Measurements from ENCODE around the gene KRTAP5-8. TPM values are rescaled to one million over a fixed set of nuclear protein-coding genes. Genes with fewer than 3 reads are reported as not detected.
"Not testable (repeated sequence)": the region's sequence is repeated elsewhere in the genome, so short reads cannot be mapped to it uniquely, and the experiment has no call there.

Gene KRTAP5-8
- total RNA-seq, 1 donor from 2014 or later = 0.49 TPM

DNA sequence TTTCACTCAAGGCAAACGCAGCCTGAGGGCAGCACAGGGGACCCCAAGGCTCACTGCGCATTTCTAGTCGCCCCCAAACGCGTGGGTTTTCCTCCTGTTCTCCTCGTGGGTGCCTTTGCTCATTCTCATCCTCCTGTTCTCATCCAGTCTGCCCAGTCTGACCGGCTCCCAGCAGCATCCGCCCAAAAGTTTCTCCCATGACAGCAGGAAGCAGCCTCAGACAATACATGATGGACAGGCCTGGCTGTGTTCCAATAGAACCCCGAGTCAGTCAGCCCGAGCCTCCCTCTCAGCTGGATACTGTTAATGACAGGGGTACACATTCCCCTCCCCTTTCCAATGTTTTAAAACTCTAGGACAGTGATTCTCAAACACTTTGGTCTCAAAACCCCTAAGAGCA is 33.3 kb upstream of the KRTAP5-8 start:
- intact Hi-C loops (cut with DNase I) = no loop called here
- DNase-seq (ENCODE audit: low spot score) = peak; percentile 45
- ATAC-seq = no peak

DNA sequence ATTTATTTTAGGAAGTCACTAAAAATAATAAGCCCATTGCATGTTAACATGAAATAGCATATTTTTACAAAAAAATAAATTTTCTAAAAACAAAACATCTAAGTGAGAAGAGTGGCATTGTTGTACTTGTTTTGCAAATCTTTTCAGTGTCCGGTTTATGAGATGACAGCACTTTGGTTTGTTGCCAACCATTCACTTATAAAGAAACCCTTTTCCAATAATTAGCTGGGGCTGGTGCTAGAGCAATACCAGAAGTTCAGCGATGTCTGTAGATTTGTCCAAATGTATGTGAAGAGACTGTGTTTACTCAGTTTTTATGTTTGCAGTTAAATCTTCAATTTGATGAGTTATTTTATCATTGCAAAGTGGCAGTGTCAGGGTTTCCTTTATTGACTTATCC is 32.8 kb upstream of the KRTAP5-8 start:
- intact Hi-C loops (cut with DNase I) = no loop called here
- ATAC-seq = no peak
- DNase-seq (ENCODE audit: low spot score) = no peak

DNA sequence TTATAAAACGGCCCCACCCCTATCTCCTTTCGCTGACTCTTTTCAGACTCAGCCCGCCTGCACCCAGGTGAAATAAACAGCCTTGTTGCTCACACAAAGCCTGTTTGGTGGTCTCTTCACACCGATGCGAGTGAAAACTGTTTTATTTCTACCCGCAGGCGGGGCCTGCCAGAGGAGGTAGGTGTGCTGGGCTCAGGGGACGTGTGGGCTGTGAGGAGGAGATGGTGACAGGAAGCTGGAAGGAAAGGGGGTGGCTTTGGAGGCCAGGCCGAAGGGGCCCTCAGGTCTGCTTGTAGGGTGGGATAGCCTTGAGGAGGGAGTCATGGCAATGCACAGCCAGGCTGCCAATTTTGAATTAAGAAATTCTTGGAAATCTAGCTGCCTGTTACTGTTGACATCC is 32.0 kb upstream of the KRTAP5-8 start:
- intact Hi-C loops (cut with DNase I) = no loop called here
- ATAC-seq = no peak
- peak; percentile 30 for DNase-seq (ENCODE audit: low spot score)

DNA sequence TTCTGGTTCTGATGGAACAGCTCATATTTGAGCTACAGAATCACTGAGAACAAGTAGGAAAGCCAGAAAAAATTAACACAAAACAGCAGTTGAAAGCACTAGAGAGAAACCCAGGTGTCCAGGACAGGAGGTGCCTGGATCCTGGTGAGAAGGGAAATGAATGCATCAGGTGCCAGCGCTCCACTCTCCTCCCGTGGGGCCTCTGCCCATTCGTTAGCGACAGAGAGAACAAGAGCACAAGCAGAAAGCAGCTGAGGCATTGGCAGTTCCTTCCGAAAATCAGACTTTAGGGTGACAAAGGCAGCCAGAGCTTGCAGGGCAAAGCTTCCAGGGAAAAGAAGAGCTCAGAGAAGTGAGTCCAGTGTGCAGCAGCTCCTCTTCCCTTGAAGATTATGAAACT is 30.7 kb upstream of the KRTAP5-8 start:
- ATAC-seq (no peak), DNase-seq (ENCODE audit: low spot score) (peak; percentile 22)
- intact Hi-C loops (cut with DNase I) = no loop called here

DNA sequence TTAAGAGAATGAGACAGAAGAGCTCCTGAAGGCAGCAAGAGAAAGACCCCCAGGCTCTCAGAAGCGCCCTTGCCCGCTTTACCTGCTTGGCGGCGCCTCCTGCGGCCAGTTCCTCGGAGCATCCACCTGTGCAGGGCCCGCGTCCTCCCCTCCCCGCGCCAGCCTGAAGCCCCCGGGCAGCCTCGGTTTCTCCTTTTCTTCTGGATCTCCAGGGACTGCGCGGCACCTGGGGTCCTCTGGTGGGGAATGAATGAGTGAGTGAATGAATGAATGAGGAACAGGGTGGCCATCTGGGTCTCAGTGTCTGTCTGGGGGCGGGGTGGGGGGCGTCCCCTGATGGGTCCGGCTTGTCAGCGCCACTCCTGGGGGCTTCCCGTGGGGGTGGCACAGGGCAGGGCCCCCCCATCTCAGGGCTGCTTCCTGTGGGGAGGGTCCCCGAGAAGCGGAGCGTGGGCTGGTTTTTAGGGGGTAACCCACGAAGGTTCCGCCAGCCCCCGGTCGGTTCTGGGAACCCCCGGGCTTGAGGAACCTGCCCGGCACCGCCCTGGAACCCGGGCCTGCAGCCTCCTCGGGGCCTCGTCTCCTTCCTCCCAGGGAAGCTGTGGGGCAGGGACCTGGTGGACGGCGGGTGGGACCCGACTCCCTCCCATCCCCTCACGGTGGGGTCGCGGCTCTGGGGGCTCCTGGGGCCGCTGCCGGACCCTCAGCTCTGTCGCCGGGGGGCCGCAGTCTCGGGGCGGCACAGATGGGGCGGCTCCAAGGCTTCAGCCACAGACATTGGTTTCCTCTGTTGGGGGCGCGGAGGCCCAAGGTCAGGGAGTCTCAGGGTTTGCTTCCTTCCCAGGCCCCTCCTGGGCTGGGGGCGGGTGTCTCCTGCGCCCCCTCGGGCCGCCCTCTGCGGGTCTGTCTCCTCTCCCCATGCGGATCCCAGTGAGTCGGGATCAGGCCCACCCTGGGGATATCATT is 19.0 kb upstream of the KRTAP5-8 start:
- intact Hi-C loops (cut with DNase I) = no loop called here
- ATAC-seq = no peak
- peak; percentile 40 for DNase-seq (ENCODE audit: low spot score)

DNA sequence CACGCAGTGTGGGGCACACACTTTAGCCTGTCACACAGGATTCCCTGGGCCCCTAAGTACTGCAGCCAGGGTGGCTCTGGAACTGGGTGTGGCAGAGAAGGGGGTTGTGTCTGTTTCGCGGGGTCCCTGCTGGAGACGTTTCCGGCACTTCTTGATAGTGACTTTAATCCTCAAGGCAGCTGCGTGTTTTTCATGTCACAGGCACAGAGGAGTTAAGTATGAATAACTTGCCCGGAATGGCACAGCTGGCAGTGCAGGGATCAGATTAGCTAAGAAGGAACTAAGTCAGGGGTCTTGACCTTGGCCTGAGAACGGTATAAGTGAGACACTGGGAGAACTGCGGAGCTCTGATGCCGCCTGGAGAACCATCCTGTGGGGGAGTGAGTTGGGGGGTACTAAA is 18.3 kb upstream of the KRTAP5-8 start:
- no peak for DNase-seq (ENCODE audit: low spot score)
- no peak for ATAC-seq
- intact Hi-C loops (cut with DNase I) = no loop called here

DNA sequence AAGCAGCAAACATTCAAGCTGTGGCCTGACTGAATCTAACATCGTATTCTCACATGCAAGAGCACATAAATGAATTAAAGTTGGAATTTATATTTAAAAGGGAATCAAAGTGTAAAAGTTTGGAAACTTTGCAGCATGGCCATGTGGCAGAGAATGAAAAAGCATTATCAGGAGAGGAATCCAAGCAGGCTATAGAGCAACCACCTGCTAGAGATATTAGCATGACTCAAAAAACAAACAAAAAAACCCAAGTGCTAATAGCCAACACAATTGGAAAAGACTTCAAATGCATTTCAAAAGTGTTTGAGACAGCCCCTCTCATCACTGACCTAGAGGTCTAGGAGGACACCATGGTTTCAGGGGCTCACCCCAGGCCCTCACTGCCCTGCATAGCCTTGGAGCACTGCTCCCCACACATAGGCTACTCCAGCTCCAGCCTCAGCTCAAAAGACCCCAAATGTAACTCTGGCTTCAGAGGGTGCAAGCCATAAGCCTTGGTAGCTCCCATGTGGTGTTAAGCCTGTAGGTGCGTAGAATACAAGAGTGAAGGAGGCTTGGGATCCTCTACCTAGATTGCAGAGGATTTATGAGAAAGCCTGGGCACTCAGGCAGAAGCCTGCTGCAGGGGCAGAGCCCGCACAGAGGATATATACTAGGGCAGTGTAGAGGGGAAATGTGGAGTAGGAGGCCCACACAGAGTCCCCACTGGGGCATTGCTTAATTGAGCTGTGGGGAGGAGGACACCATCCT is 12.5 kb upstream of the KRTAP5-8 start:
- intact Hi-C loops (cut with DNase I) = no loop called here
- no peak for DNase-seq (ENCODE audit: low spot score)

DNA sequence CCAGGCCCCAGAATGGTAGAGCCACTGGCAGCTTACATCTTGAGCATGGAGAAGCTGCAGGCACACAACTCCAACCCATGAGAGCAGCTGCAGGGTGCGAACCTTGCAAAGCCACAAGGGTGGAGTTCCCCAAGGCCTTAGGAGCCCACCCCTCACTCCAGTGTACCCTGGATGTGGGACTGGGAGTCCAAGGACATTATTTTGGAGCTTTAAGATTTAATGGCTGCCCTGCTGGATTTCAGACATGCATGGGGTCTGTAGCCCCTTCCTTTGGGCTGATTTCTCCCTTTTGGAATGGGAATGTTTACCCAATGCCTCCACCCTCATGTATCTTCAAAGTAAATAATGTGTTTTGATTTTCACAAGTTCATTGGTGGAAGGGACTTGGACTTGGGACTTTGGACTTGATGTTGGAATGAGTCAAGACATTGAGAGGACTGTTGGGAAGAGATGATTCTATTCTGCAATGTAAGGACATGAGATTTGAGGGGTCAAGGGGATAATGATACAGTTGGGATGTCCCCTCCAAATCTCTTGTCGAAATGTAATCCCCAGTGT is 11.8 kb upstream of the KRTAP5-8 start:
- intact Hi-C loops (cut with DNase I) = no loop called here
- DNase-seq (ENCODE audit: low spot score) (peak; percentile 4), ATAC-seq (no peak)

More for the DNA sequence above, 12.5 kb upstream of the KRTAP5-8 start:
- ATAC-seq = no peak

DNA sequence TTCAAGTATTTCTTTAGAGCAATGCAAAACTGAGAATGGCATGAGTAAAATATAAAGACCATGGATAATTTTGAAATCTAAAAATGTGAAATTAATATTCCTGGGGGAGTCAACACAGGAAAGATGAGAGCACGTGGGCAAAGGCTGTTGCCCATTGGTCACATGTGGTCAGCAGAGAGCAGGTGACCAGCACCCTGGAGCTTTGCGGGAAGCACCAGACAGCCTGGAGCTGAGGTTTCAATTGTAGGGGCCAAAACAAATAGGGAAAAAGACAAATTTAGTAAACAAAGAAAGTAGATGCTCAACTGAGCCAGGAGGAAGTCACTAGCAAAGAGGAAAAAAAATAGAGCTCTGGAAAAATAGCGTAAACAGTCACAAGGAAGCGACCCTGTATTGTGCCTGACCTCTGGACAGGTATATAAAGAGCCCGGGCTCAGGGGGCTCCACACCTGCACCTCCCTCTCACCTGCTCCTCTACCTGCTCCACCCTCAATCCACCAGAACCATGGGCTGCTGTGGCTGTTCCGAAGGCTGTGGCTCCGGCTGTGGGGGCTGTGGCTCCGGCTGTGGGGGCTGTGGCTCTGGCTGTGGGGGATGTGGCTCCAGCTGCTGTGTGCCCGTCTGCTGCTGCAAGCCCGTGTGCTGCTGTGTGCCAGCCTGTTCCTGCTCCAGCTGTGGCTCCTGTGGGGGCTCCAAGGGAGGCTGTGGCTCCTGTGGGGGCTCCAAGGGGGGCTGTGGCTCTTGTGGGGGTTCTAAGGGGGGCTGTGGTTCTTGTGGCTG is 10.8 kb upstream of the KRTAP5-8 start, which contains the start of gene KRTAP5-7:
Gene KRTAP5-7, plus strand, starts transcription at position 472 of the 780 bp plus-strand sequence. Its CDS starts 34 bp downstream, at position 506.
- intact Hi-C loops (cut with DNase I); ATAC-seq: not testable (repeated sequence)
- peak; percentile 38 for DNase-seq (ENCODE audit: low spot score)

DNA sequence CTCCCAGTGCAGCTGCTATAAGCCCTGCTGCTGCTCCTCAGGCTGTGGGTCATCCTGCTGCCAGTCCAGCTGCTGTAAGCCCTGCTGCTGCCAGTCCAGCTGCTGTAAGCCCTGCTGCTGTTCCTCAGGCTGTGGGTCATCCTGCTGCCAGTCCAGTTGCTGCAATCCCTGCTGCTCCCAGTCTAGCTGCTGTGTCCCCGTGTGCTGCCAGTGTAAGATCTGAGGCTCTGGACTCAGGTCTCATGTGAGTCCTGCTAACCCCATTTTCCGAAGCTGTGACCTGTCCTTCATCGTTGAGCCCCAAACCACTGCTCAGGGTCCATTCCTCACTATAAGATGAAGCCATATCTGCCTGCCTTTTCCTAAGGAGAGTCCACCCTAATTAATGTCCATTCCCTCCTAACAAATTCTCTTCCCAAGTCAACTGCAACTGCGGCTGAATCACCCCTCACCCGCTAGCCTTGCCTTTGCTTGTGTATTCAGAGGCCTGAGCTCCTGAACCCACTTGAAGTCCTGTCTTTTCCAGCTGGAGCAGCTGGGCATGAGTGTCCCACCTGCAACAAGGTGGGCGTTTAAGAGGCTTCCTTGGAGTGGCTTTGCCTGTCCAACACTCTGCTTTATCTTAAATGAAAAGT is 10.1 kb upstream of the KRTAP5-8 start:
- intact Hi-C loops (cut with DNase I) = no loop called here
- ATAC-seq (no peak), DNase-seq (ENCODE audit: low spot score) (peak; percentile 33)

DNA sequence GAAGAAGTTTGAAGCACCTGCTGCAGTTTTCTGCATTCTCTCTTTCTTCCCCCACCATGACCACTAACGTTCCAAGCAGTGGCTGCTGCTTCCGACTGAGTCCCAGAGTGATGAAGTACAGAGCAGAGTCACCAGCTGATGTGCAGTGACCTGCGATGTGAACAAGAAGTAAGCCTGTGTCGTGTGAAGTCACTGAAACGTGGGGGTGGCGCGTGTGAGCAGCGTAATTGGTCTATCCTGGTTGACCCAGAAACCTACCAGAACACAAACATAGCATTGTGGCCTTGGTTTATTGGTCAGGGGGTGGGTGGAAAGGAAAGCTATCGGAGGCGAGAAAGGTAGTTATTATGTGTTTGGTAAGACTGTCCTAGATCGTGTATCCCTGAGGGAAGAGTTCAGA is 7.2 kb upstream of the KRTAP5-8 start:
- ATAC-seq (no peak), DNase-seq (ENCODE audit: low spot score) (no peak)
- intact Hi-C loops (cut with DNase I) = no loop called here

DNA sequence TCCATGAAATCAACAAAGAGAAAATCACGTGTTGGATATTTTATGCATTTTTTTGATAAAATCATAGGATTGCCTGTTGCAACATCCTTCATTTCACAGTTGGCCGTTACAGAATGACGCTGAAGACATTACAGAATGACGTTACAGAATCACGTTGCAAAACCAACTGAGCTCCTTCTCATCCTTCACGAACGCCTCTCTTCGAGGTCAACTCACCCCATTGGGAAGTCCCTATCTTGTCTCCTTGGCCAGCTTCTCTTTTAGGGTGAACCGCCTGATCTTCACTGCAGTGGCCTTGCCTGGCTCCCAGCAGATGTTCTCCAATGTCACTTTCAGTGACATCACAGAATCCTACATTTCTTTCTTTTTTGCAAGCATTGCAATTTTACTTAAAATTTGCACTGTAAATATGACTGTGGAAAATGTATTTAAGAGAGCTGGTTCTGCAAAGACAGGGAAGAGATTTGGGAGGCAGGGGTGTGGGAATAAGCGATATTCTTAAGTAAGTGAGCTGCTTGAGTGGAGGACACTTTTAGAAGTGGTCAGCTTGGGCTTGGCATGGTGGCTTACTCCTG is 5.7 kb upstream of the KRTAP5-8 start:
- ATAC-seq (no peak), DNase-seq (ENCODE audit: low spot score) (peak; percentile 6)
- intact Hi-C loops (cut with DNase I) = no loop called here

DNA sequence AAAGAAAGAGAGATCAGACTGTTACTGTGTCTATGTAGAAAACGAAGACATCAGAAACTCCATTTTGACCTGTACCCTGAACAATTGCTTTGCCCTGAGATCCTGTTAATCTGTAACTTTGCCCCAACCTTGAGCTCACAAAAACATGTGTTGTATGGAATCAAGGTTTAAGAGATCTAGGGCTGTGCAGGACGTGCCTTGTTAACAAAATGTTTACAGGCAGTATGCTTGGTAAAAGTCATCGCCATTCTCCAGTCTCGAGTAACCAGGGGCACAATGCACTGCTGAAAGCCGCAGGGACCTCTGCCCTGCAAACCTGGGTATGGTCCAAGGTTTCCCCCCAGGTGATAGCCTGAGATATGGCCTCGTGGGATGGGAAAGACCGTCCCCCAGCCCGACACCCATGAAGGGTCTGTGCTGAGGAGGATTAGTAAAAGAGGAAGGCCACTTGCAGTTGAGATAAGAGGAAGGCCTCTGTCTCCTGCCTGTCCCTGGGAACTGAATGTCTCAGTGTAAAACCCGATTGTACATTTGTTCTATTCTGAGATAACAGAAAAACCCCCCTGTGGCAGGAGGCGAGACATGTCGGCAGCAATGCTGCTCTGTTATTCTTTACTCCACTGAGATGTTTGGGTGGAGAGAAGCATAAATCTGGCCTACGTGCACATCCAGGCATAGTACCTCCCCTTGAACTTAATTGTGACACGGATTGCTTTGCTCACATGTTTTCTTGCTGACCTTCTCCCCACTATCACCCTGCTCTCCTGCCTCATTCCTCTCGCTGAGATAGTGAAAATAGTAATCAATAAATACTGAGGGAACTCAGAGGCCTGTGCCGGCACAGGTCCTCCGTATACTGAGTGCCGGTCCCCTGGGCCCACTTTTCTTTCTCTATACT is 2.9 kb upstream of the KRTAP5-8 start:
- intact Hi-C loops (cut with DNase I) = not testable (repeated sequence)

DNA sequence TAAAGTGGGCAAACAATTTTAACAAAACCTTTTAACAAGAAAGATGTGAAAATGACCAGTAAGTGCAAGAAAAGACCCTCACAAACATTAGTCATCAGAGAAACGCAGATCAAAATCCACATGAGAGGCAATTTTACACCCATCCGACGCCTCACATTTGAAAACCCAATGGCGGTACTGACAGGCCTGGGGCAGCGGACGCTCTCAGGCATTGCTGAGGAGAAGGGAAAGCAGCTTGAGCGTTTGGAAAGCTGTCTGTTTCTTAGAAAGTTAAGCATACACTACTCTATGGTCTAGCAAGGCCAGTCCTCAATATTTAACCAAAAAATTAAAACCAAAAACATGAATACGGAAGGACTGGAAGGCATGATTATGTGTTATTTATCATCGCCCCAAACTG is 2.0 kb upstream of the KRTAP5-8 start:
- DNase-seq (ENCODE audit: low spot score) (no peak), ATAC-seq (no peak)
- intact Hi-C loops (cut with DNase I) = no loop called here

More for the DNA sequence above, 2.9 kb upstream of the KRTAP5-8 start:
- DNase-seq (ENCODE audit: low spot score); ATAC-seq: not testable (repeated sequence)

DNA sequence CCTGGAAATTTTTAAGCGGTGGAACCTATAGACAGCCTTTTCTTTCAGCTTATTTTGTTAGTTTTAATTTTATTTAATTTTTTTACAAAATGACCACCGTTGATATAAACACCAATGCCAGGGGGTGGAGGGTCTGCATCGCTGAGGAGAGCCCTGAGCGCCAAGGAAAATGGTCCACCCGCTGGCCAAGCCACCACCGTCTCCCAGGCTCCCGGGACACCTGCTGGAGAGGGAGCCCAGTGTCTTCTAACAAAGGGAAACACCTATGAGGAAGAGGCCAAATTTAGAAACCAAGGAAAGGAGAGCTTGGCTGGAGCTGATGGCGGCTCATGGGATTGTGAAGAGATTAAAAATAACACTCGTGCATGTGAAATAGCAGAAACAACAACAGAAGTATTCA is 288 bp upstream of the KRTAP5-8 start:
- ATAC-seq (no peak), DNase-seq (ENCODE audit: low spot score) (no peak)
- intact Hi-C loops (cut with DNase I) = no loop called here

DNA sequence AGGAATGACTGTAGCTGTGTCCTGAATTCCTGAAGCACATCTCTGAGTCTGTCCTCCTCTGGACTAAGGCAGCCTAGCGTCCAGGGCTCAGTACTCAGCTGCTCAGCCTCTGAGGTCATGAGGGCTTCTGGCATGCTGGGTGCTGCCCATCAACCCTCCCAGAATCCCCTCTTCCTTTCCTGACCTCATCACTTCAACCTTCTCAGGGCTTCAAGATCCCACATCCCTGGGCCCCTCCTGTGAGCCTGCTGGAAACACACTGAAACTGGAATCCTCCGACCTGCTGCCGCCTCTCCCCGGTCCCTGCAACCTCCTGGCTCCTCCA is 803 bp downstream of the KRTAP5-8 start:
- ATAC-seq (no peak), DNase-seq (ENCODE audit: low spot score) (no peak)
- intact Hi-C loops (cut with DNase I) = no loop called here

DNA sequence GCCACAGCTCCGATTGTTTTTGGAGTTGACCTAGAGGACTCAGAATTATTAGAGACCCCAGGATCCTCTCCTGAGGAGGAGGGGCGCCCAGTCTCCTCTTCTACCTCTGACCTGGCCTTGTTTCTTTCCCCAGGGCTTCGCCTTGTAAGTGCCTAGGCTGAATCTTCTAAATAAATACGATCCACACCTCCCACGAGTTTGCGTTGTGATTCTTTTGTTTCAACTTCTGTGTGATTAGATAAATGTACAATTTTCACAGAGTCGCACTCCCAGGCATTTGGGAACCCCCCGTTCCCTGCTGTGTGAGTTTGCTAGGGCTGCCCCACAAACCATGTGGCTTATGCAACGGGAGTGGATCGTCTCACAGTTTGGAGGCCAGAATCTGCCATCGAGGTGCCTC is 1.2 kb downstream of the KRTAP5-8 start:
- intact Hi-C loops (cut with DNase I) = no loop called here
- ATAC-seq (no peak), DNase-seq (ENCODE audit: low spot score) (no peak)

Measured in sciatic nerve (tissue), 2 donors.